HepG2 (cell line): ENCODE data around the gene LTA. TPM values are rescaled to one million over a fixed set of nuclear protein-coding genes. Genes with fewer than 3 reads are reported as not detected.

Source experiments
- ATF6 ChIP-seq: sonication (generic); formaldehyde crosslinking; conservative IDR thresholded peaks from 2 replicates; pipeline ENCODE4 v1.4.0; 2020; ENCODE audit warnings: missing genetic modification reagents
- CBFB ChIP-seq: sonication (generic); formaldehyde crosslinking; IDR thresholded peaks from 2 replicates; pipeline ENCODE4 v1.4.0; 2020; ENCODE audit warnings: missing genetic modification reagents
- EED ChIP-seq: sonication (generic); formaldehyde crosslinking; IDR thresholded peaks from 2 replicates; pipeline ENCODE4 v1.5.0; 2020; ENCODE audit warnings: mild to moderate bottlenecking, missing genetic modification reagents
- ETS1 ChIP-seq: sonication (generic); formaldehyde crosslinking; IDR thresholded peaks from 2 replicates; pipeline ENCODE4 v1.4.0; 2020; ENCODE audit warnings: missing genetic modification reagents
- HBP1 ChIP-seq: IDR thresholded peaks from 2 replicates; pipeline ENCODE4 v1.6.1; 2016; ENCODE audit warnings: low read depth, control low read depth
- IRX3 ChIP-seq: sonication (generic); formaldehyde crosslinking; IDR thresholded peaks from 2 replicates; pipeline ENCODE4 v1.8.1; 2023; ENCODE audit warnings: mild to moderate bottlenecking, low read depth, missing genetic modification reagents, borderline replicate concordance
- JUND ChIP-seq: sonication (generic); formaldehyde crosslinking; IDR thresholded peaks from 2 replicates; pipeline ENCODE4 v1.8.0; 2022; ENCODE audit warnings: mild to moderate bottlenecking, missing genetic modification reagents
- KDM3A ChIP-seq: IDR thresholded peaks from 2 replicates; pipeline ENCODE4 v1.6.1; 2018; ENCODE audit warnings: low read depth, missing compliant biosample characterization
- PAWR ChIP-seq: sonication (generic); formaldehyde crosslinking; IDR thresholded peaks from 2 replicates; pipeline ENCODE4 v1.4.0; 2020; ENCODE audit warnings: missing genetic modification reagents, mild to moderate bottlenecking, borderline replicate concordance
- RBFOX2 ChIP-seq: fragments of 200-400 bp; formaldehyde crosslinking; IDR thresholded peaks from 2 replicates; pipeline ENCODE4 v1.6.1; 2017; ENCODE audit warnings: low read depth, mild to moderate bottlenecking, low read length
- SALL1 ChIP-seq: sonication (generic); formaldehyde crosslinking; IDR thresholded peaks from 2 replicates; pipeline ENCODE4 v1.8.0; 2022; ENCODE audit warnings: mild to moderate bottlenecking, missing genetic modification reagents
- TBX3 ChIP-seq: fragments of 450-650 bp; IDR thresholded peaks from 2 replicates; pipeline ENCODE4 v1.6.1; 2017; ENCODE audit warnings: antibody characterized with exemption, mild to moderate bottlenecking, inconsistent platforms, borderline replicate concordance
- TFE3 ChIP-seq: IDR thresholded peaks from 2 replicates; pipeline ENCODE4 v1.6.1; 2016
- TGIF2 ChIP-seq: IDR thresholded peaks from 2 replicates; pipeline ENCODE4 v1.6.1; 2016; ENCODE audit warnings: control low read depth, missing compliant biosample characterization
- ZNF280D ChIP-seq: sonication (generic); formaldehyde crosslinking; IDR thresholded peaks from 2 replicates; pipeline ENCODE4 v1.5.1; 2020; ENCODE audit warnings: mild to moderate bottlenecking, missing genetic modification reagents
- ZNF296 ChIP-seq: sonication (generic); formaldehyde crosslinking; conservative IDR thresholded peaks from 2 replicates; pipeline ENCODE4 v1.5.0; 2020; ENCODE audit warnings: mild to moderate bottlenecking, missing genetic modification reagents
- ZNF337 ChIP-seq: sonication (generic); formaldehyde crosslinking; IDR thresholded peaks from 2 replicates; pipeline ENCODE4 v1.5.1; 2020; ENCODE audit warnings: missing genetic modification reagents, low read depth, mild to moderate bottlenecking, borderline replicate concordance
- ZNF343 ChIP-seq: sonication (generic); formaldehyde crosslinking; IDR thresholded peaks from 2 replicates; pipeline ENCODE4 v1.4.0; 2020; ENCODE audit warnings: mild to moderate bottlenecking, missing genetic modification reagents
- ZNF382 ChIP-seq: sonication (generic); formaldehyde crosslinking; IDR thresholded peaks from 2 replicates; pipeline ENCODE4 v1.5.0; 2020; ENCODE audit warnings: missing genetic modification reagents, mild to moderate bottlenecking, borderline replicate concordance
- ZNF883 ChIP-seq: sonication (generic); formaldehyde crosslinking; IDR thresholded peaks from 2 replicates; pipeline ENCODE4 v1.5.1; 2020; ENCODE audit warnings: mild to moderate bottlenecking, missing genetic modification reagents; ENCODE audit errors: not compliant biosample characterization
- polyA plus RNA-seq, 8 experiments: library from polyadenylated mRNA; depleted of rRNA in 3 of 8; stranded (reverse) in 7 of 8; unstranded in 1 of 8; fragments of >200 nt; fragmentation: Illumina TruSeq in 4 of 8; extraction: Trizol in 4 of 8; gene quantifications; 2 replicates each; pipeline versions ENCODE4 v1.2.1 to v1.2.3, GENCODE V29; 2011 to 2016; ENCODE audit warnings: low read depth in 4 of 8, missing spikeins in 1 of 8, mixed read lengths in 1 of 8; ENCODE audit not compliant: insufficient read depth in 1 of 8
- total RNA-seq, 5 experiments: library from RNA; depleted of rRNA; stranded (reverse); fragments of >200 nt; fragmentation: Illumina TruSeq; extraction: Trizol; gene quantifications; 2 replicates each; pipeline ENCODE4 v1.2.3, GENCODE V29; 2016; ENCODE audit warnings: low read depth in 1 of 5

Gene LTA
- total and polyA plus RNA-seq, 2 of the 13 experiments (the other 11 are each of a cell fraction or from before 2014, with no cell fraction given) = 0.09 TPM; not detected in 1

GRCh38 chr6:31546339-31546957 is 25.6 kb upstream of the LTA start, which contains the start of gene ATP6V1G2 (continued):
- TF ChIP-seq TBX3 (no peak), ETS1 (CRISPR knock-in tag) (no peak), TGIF2 (CRISPR knock-in tag) (peak; percentile 24; the same call in 1 of the 2 replicates), ZNF296 (CRISPR knock-in tag) (no peak), ZNF280D (CRISPR knock-in tag) (no peak), ZNF343 (CRISPR knock-in tag) (0 out of 2 replicates have a peak, but pooled peaks have one; percentile 13), ZNF337 (CRISPR knock-in tag) (no peak), RBFOX2 (no peak), ZNF382 (CRISPR knock-in tag) (no peak), IRX3 (CRISPR knock-in tag) (no peak), CBFB (no peak), SALL1 (CRISPR knock-in tag) (peak; percentile 81), PAWR (CRISPR knock-in tag) (no peak), KDM3A (CRISPR knock-in tag) (peak; percentile 84; the same call in 1 of the 2 replicates), HBP1 (0 out of 2 replicates have a peak, but pooled peaks have one; percentile 38), EED (CRISPR knock-in tag) (no peak), TFE3 (CRISPR knock-in tag) (no peak; the same call in 1 of the 2 replicates), ATF6 (CRISPR knock-in tag) (no peak), JUND (CRISPR knock-in tag) (no peak), ZNF883 (CRISPR knock-in tag) (no peak)
